SU-DHL-6 (cell line): ENCODE data around the gene PARVA.

Source experiments
- H2AFZ ChIP-seq: fragments of 200-600 bp; sonication (generic); 2 replicates; pipeline ENCODE4 v1.6.1; 2014; ENCODE audit warnings: low read depth, mild to moderate bottlenecking, moderate library complexity, mixed read lengths, antibody characterized with exemption, low read length; ENCODE audit not compliant: severe bottlenecking
- H3F3A ChIP-seq: fragments of 200-600 bp; shearing (Covaris generic); 2 replicates; pipeline ENCODE4 v1.6.0; 2016; ENCODE audit warnings: antibody characterized with exemption, mild to moderate bottlenecking; ENCODE audit not compliant: insufficient read depth
- H3K27ac ChIP-seq: fragments of 200-600 bp; sonication (generic); 2 replicates; pipeline ENCODE4 v1.5.1; 2016; ENCODE audit warnings: low read depth, mild to moderate bottlenecking, low read length, moderate library complexity, mixed read lengths
- H3K27me3 ChIP-seq: fragments of 200-600 bp; sonication (generic), shearing (Covaris generic); 2 replicates; pipeline ENCODE4 v1.6.0; 2014; ENCODE audit warnings: mild to moderate bottlenecking, low read length
- H3K36me3 ChIP-seq: fragments of 200-600 bp; sonication (generic); 2 replicates; pipeline ENCODE4 v1.6.1; 2014; ENCODE audit warnings: mild to moderate bottlenecking, low read length, mixed read lengths
- H3K4me2 ChIP-seq: fragments of 300-600, 200-600 bp; shearing (Covaris generic), sonication (generic); 2 replicates; pipeline ENCODE4 v1.6.0; 2014; ENCODE audit warnings: low read length, low read depth, mild to moderate bottlenecking; ENCODE audit not compliant: poor library complexity, severe bottlenecking
- H3K4me3 ChIP-seq: fragments of 200-600 bp; sonication (generic); 2 replicates; pipeline ENCODE4 v1.5.1; 2014; ENCODE audit warnings: antibody characterized with exemption, low read length, mild to moderate bottlenecking, mixed read lengths; ENCODE audit not compliant: insufficient read depth, poor library complexity, severe bottlenecking
- H3K79me2 ChIP-seq: fragments of 200-600 bp; sonication (generic); 2 replicates; pipeline ENCODE4 v1.6.1; 2014; ENCODE audit warnings: mild to moderate bottlenecking, low read length, moderate library complexity; ENCODE audit not compliant: insufficient read depth
- H3K9ac ChIP-seq: fragments of 200-600 bp; sonication (generic); 2 replicates; pipeline ENCODE4 v1.7.0; 2014; ENCODE audit warnings: mild to moderate bottlenecking, low read length
- H3K9me2 ChIP-seq: fragments of 200-600 bp; sonication (generic); replicated peaks from 2 replicates; pipeline ENCODE4 v1.6.1; 2014; ENCODE audit warnings: low read length; ENCODE audit not compliant: insufficient read depth
- H3K9me3 ChIP-seq: fragments of 200-600 bp; sonication (generic); 2 replicates; pipeline ENCODE4 v1.6.1; 2014; ENCODE audit warnings: low read length, mixed read lengths; ENCODE audit not compliant: insufficient read depth
- H4K20me1 ChIP-seq: fragments of 200-600 bp; sonication (generic); 2 replicates; pipeline ENCODE4 v1.6.1; 2014; ENCODE audit warnings: low read depth, mild to moderate bottlenecking, antibody characterized with exemption, low read length, moderate library complexity, mixed read lengths
- EZH2phosphoT487 ChIP-seq: fragments of 200-600 bp; sonication (generic), shearing (Covaris generic); conservative IDR thresholded peaks from 2 replicates; pipeline ENCODE4 v1.6.1; 2018; ENCODE audit warnings: mild to moderate bottlenecking, antibody characterized with exemption, low read length, moderate library complexity, mixed read lengths
- TF ChIP-seq, protein P1 (sequence below): fragments of 200-600 bp; sonication (generic); IDR thresholded peaks from one replicate; pipeline ENCODE4 v1.5.1; 2017; ENCODE audit warnings: antibody characterized with exemption, mild to moderate bottlenecking, low read length, moderate library complexity; ENCODE audit not compliant: insufficient read depth, poor library complexity, severe bottlenecking

The PARVA gene

DNA sequence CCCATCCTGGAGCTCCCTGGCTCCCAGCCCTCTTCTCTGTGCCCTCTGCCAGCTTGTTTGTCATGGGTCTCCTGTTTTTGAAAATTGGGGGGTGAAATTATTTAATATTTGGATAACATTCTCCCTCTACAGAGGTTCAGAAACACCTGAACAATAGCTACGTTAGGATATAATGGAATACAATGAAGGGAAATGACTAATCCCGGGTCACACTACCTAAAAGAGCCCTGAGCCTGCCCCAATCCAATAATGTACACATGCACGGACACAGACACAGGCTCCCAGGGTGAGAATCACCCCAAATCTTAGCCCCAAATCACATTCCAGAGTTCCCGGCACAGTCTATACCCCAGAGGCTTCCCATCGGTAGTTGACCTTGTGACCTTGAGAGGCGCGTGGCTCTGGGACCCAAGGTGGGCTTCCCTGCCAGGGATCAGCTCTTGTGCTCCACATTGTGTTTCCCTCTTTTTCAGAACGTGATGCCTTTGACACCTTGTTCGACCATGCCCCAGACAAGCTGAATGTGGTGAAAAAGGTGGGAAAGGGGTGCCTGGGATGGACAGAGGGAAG lies 135.5 kb downstream of the PARVA start:
- H3K79me2 ChIP-seq: no peaks in the 10 kb centered on the region
- TF ChIP-seq EZH2phosphoT487: no peak
- TF ChIP-seq, protein P1, sequence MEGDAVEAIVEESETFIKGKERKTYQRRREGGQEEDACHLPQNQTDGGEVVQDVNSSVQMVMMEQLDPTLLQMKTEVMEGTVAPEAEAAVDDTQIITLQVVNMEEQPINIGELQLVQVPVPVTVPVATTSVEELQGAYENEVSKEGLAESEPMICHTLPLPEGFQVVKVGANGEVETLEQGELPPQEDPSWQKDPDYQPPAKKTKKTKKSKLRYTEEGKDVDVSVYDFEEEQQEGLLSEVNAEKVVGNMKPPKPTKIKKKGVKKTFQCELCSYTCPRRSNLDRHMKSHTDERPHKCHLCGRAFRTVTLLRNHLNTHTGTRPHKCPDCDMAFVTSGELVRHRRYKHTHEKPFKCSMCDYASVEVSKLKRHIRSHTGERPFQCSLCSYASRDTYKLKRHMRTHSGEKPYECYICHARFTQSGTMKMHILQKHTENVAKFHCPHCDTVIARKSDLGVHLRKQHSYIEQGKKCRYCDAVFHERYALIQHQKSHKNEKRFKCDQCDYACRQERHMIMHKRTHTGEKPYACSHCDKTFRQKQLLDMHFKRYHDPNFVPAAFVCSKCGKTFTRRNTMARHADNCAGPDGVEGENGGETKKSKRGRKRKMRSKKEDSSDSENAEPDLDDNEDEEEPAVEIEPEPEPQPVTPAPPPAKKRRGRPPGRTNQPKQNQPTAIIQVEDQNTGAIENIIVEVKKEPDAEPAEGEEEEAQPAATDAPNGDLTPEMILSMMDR: no peak
- H3K27ac ChIP-seq: no peak overlapping the region
- H4K20me1 ChIP-seq: no peaks in the 10 kb centered on the region
- no peaks in the 10 kb centered on the region for H3K9me2 ChIP-seq
- H3K9ac ChIP-seq: no peak overlapping the region
- H3K36me3 ChIP-seq: no peaks in the 10 kb centered on the region
- H3K4me2 ChIP-seq: no peak overlapping the region
- H3F3A ChIP-seq: no peaks in the 10 kb centered on the region
- no peak overlapping the region for H2AFZ ChIP-seq
- H3K4me3 ChIP-seq: no peak overlapping the region
- H3K9me3 ChIP-seq: no peaks in the 10 kb centered on the region
- no peaks in the 10 kb centered on the region; the same call in 1 of the 2 replicates for H3K27me3 ChIP-seq

DNA sequence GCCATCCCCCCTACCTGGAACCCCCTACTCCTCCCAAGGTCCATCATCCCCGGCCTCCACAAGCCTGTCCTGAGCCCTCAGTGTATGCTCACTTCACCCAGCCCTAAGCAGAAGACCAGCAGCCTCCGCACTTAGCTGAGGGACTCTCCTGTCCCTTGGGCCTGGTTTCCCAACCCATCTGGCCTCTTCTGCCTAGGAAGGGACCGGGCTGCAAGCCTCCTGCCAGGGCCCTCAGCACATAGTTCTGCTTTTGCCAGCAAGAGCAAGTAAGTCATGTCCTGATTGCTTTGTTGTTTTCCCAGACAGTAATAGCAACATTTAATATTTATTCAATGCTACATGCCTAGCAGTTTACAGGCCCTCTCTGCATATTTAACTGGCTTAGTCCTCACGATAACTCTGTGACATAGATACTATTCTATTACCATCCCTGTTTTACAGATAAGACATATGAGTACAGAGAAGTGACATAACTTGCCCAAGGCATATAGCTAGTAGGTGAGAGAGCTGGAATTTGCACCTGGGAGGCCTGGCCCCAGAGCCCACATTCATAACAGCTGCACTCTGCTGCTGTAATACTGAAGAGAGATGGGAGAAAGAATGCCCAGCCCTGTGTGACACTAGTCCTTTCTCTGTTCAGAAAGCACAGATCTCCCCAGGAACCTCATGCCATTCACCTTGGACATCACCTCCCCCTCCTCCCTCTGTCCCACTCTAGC lies 139.2 kb downstream of the PARVA start:
- Histone ChIP-seq H3K79me2 (no peaks in the 10 kb centered on the region), H3K4me3 (no peak overlapping the region), H2AFZ (no peak overlapping the region), H3K27me3 (no peaks in the 10 kb centered on the region; the same call in 1 of the 2 replicates), H3F3A (no peaks in the 10 kb centered on the region), H3K36me3 (no peaks in the 10 kb centered on the region), H4K20me1 (no peaks in the 10 kb centered on the region), H3K27ac (no peak overlapping the region), H3K9me3 (no peaks in the 10 kb centered on the region), H3K4me2 (no peak overlapping the region), H3K9me2 (no peaks in the 10 kb centered on the region), H3K9ac (no peak overlapping the region)
- TF ChIP-seq EZH2phosphoT487: no peak
- TF ChIP-seq, protein P1: no peak

DNA sequence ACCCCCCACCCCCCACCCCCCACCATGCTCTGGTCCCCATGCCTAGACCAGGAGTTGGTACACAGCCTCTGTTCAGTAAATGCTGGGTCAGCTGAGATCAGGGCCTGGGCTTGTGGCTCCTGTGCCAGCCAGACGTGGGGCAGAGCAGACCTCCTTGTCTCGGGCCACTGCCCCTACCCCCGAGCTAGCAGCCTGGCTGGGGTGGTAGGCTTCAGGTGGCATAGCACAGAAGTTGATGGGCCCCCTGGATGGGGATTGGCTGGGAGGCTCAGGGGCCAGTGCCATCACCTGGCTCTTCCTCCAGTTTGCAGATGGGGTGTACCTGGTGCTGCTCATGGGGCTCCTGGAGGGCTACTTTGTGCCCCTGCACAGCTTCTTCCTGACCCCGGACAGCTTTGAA lies 139.9 kb downstream of the PARVA start:
- Histone ChIP-seq H3K27ac (no peak overlapping the region), H3K9me2 (no peaks in the 10 kb centered on the region), H3K27me3 (no peaks in the 10 kb centered on the region; the same call in 1 of the 2 replicates), H3F3A (no peaks in the 10 kb centered on the region), H3K9ac (no peak overlapping the region), H3K36me3 (no peaks in the 10 kb centered on the region), H3K79me2 (no peaks in the 10 kb centered on the region), H3K9me3 (no peaks in the 10 kb centered on the region), H4K20me1 (no peaks in the 10 kb centered on the region), H3K4me2 (no peak overlapping the region), H3K4me3 (no peak overlapping the region), H2AFZ (no peak overlapping the region)
- TF ChIP-seq, protein P1: no peak
